Measurements from ENCODE around the gene SHISA6. TPM values are rescaled to one million over a fixed set of nuclear protein-coding genes. Genes with fewer than 3 reads are reported as not detected.

Gene SHISA6
- total RNA-seq, 1 experiment from 2014 or later, result 2.9 TPM

GRCh38 chr17:11458279-11458678 lies 217.3 kb downstream of the SHISA6 start:
- Histone ChIP-seq H3K4me2 (ENCODE audit: insufficient read depth, insufficient read length, low read length) (no peak overlapping the region), H3T11ph (ENCODE audit: low read length) (no peak overlapping the region), H3K9ac (ENCODE audit: extremely low read depth, insufficient read length, low read length) (no peak overlapping the region), H4K91ac (ENCODE audit: insufficient read length, low read depth, low read length) (no peak overlapping the region), H3K79me1 (ENCODE audit: insufficient read depth, low read depth, low read length, poor library complexity, severe bottlenecking) (no peaks in the 10 kb centered on the region), H3K4ac (ENCODE audit: low read depth, low read length) (no peak overlapping the region), H3K56ac (ENCODE audit: insufficient read length, low read depth, low read length) (no peak overlapping the region), H2BK15ac (ENCODE audit: low read depth, low read length) (no peak overlapping the region), H3K79me2 (ENCODE audit: insufficient read depth, low read length) (no peaks in the 10 kb centered on the region), H3K18ac (ENCODE audit: insufficient read length, low read depth, low read length) (no peak overlapping the region), H4K5ac (ENCODE audit: insufficient read length, low read depth, low read length) (no peak overlapping the region), H3K14ac (ENCODE audit: insufficient read depth, low read length) (no peak overlapping the region), H2BK20ac (ENCODE audit: low read depth, low read length, poor library complexity, severe bottlenecking) (no peak overlapping the region), H3K27me3 (ENCODE audit: insufficient read depth, low read length) (no peaks in the 10 kb centered on the region), H3K23ac (ENCODE audit: insufficient read length, low read depth, low read length) (no peak overlapping the region), H2AK5ac (ENCODE audit: insufficient read length, low read length) (no peak overlapping the region), H2BK5ac (ENCODE audit: insufficient read length, low read length) (no peak overlapping the region), H3K23me2 (ENCODE audit: insufficient read length, low read depth, low read length, poor library complexity, severe bottlenecking) (no peaks in the 10 kb centered on the region), H3K4me1 (ENCODE audit: insufficient read depth, low read length) (no peaks in the 10 kb centered on the region), H4K20me1 (ENCODE audit: control insufficient read depth, insufficient read depth, insufficient read length) (no peaks in the 10 kb centered on the region), H2BK120ac (ENCODE audit: low read depth, low read length, poor library complexity, severe bottlenecking) (no peak overlapping the region), H2BK12ac (ENCODE audit: insufficient read length, low read depth, low read length) (no peak overlapping the region), H3K27ac (ENCODE audit: insufficient read length, low read depth, low read length) (no peak overlapping the region), H2AFZ (ENCODE audit: low read length) (no peak overlapping the region), H4K8ac (replicated peaks; ENCODE audit: insufficient read length, low read depth, low read length) (no peak overlapping the region), H3K9me3 (ENCODE audit: control insufficient read depth, low read depth, low read length) (no peaks in the 10 kb centered on the region)
- H3K4me3 Mint-ChIP-seq, result no peak overlapping the region
- no peaks in the 10 kb centered on the region; a peak in 1 of 4 replicates for H3K4me1 Mint-ChIP-seq
- H3K36me3 Mint-ChIP-seq (ENCODE audit: insufficient read depth in 1 of 3, low read depth in 3 of 3), result no peaks in the 10 kb centered on the region
- H3K27ac Mint-ChIP-seq, result no peak overlapping the region
- no peak for DNase-seq
- H3K27me3 Mint-ChIP-seq (ENCODE audit: low read depth), result peaks cover 4% of the 10 kb centered on the region; the same call in 1 of the 2 replicates
- WGBS (ENCODE audit: extremely low coverage, insufficient read length, low lambda C conversion rate), result no CpG with 5 or more reads among the region's 4 CpGs
- TF ChIP-seq CTCF (conservative IDR thresholded peaks at IDR 0.05), result no peak
- no peaks in the 10 kb centered on the region; a peak in 1 of 5 replicates for H3K9me3 Mint-ChIP-seq
